Activated CD4-positive, alpha-beta T cell treated with anti-CD3 and anti-CD28 coated beads, Interleukin-2, amount 10 ng/mL, durations not matched to agents 24 days and 14 days (primary cell): ENCODE data around the gene SON. TPM values are rescaled to one million over a fixed set of nuclear protein-coding genes. Genes with fewer than 3 reads are reported as not detected.
A peak's percentile ranks its signal among the peaks of the same experiment; 100 is the strongest.

ENCODE experiments used
- DNase-seq: peaks from one replicate; pipeline ENCODE4 v3.0.0; 2022
- H3K27ac Mint-ChIP-seq: one replicate; pipeline ENCODE4 v1.8.0; 2022; ENCODE audit warnings: mild to moderate bottlenecking, mixed read lengths
- H3K27me3 Mint-ChIP-seq: one replicate; pipeline ENCODE4 v1.8.0; 2022; ENCODE audit warnings: mixed read lengths
- H3K36me3 Mint-ChIP-seq: one replicate; pipeline ENCODE4 v1.8.0; 2022; ENCODE audit warnings: low read depth, mild to moderate bottlenecking, mixed read lengths
- H3K4me1 Mint-ChIP-seq: one replicate; pipeline ENCODE4 v1.8.0; 2021; ENCODE audit warnings: mixed read lengths
- H3K4me3 Mint-ChIP-seq: one replicate; pipeline ENCODE4 v1.8.0; 2022; ENCODE audit warnings: mild to moderate bottlenecking, moderate library complexity, mixed read lengths
- H3K9me3 Mint-ChIP-seq: one replicate; pipeline ENCODE4 v1.8.0; 2021; ENCODE audit warnings: mixed read lengths
- intact Hi-C: fragments of 100-400 bp; cut with micrococcal nuclease; formaldehyde crosslinking; loops from one replicate; pipeline ENCODE4 v1.15.1; 2023
- total RNA-seq: library from RNA; stranded (reverse); gene quantifications from 2 replicates; pipeline ENCODE4 v1.2.3, GENCODE V29; 2022

SON gene
- total RNA-seq, 1 donor from 2014 or later = 363 TPM

DNA sequence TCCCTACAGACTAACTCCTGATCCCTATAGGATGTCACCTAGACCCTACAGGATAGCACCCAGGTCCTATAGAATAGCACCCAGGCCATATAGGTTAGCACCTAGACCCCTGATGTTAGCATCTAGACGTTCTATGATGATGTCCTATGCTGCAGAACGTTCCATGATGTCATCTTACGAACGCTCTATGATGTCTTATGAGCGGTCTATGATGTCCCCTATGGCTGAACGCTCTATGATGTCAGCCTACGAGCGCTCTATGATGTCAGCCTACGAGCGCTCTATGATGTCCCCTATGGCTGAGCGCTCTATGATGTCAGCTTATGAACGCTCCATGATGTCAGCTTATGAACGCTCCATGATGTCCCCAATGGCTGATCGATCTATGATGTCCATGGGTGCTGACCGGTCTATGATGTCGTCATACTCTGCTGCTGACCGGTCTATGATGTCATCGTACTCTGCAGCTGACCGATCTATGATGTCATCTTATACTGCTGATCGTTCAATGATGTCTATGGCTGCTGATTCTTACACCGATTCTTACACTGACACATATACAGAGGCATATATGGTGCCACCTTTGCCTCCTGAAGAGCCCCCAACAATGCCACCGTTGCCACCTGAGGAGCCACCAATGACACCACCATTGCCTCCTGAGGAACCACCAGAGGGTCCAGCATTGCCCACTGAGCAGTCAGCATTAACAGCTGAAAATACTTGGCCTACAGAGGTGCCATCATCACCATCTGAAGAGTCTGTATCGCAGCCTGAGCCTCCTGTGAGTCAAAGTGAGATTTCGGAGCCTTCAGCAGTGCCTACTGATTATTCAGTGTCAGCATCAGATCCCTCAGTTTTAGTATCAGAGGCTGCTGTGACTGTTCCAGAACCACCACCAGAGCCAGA is 9.5 kb downstream of the SON start:
- Mint-ChIP-seq H3K27ac (no peak overlapping the region), H3K4me3 (no peak overlapping the region), H3K27me3 (no peaks in the 10 kb centered on the region), H3K9me3 (no peaks in the 10 kb centered on the region), H3K36me3 (peaks cover 79% of the 10 kb centered on the region), H3K4me1 (peaks cover 36% of the 10 kb centered on the region)
- intact Hi-C loops = no loop called here
- DNase-seq = no peak

DNA sequence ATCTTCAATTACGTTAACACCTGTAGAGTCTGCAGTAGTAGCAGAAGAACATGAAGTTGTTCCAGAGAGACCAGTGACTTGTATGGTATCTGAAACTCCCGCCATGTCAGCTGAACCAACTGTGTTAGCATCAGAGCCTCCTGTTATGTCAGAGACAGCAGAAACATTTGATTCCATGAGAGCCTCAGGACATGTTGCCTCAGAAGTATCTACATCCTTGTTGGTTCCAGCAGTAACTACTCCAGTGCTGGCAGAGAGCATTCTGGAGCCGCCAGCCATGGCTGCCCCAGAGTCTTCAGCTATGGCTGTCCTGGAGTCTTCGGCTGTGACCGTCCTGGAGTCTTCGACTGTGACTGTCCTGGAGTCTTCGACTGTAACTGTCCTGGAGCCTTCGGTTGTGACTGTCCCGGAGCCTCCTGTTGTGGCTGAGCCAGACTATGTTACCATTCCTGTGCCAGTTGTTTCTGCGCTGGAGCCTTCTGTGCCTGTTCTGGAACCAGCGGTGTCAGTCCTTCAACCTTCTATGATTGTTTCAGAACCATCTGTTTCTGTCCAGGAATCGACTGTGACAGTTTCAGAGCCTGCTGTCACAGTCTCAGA is 10.3 kb downstream of the SON start:
- peaks cover 36% of the 10 kb centered on the region for H3K4me1 Mint-ChIP-seq
- intact Hi-C loops = no loop called here
- DNase-seq = no peak
- H3K27ac Mint-ChIP-seq = no peak overlapping the region
- H3K9me3 Mint-ChIP-seq = no peaks in the 10 kb centered on the region
- H3K4me3 Mint-ChIP-seq = no peak overlapping the region
- peaks cover 85% of the 10 kb centered on the region for H3K36me3 Mint-ChIP-seq
- H3K27me3 Mint-ChIP-seq = no peaks in the 10 kb centered on the region

DNA sequence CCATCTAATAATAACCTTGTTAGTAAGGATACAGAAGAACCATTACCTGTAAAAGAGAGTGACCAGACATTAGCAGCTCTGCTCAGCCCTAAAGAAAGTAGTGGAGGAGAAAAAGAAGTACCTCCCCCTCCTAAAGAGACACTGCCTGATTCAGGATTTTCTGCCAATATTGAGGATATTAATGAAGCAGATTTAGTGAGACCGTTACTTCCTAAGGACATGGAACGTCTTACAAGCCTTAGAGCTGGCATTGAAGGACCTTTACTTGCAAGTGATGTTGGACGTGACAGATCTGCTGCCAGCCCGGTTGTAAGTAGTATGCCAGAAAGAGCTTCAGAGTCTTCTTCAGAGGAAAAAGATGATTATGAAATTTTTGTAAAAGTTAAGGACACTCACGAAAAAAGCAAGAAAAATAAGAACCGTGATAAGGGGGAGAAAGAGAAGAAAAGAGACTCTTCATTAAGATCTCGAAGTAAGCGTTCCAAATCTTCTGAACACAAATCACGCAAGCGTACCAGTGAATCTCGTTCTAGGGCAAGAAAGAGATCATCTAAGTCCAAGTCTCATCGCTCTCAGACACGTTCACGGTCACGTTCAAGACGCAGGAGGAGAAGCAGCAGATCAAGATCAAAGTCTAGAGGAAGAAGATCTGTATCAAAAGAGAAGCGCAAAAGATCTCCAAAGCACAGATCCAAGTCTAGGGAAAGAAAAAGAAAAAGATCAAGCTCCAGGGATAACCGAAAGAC is 11.6 kb downstream of the SON start:
- H3K27ac Mint-ChIP-seq = peak overlapping the region; percentile 12
- peaks cover 84% of the 10 kb centered on the region for H3K36me3 Mint-ChIP-seq
- peak overlapping the region; percentile 38 for H3K4me3 Mint-ChIP-seq
- no peaks in the 10 kb centered on the region for H3K9me3 Mint-ChIP-seq
- peaks cover 38% of the 10 kb centered on the region for H3K4me1 Mint-ChIP-seq
- no peaks in the 10 kb centered on the region for H3K27me3 Mint-ChIP-seq
- intact Hi-C loops = no loop called here
- no peak for DNase-seq

DNA sequence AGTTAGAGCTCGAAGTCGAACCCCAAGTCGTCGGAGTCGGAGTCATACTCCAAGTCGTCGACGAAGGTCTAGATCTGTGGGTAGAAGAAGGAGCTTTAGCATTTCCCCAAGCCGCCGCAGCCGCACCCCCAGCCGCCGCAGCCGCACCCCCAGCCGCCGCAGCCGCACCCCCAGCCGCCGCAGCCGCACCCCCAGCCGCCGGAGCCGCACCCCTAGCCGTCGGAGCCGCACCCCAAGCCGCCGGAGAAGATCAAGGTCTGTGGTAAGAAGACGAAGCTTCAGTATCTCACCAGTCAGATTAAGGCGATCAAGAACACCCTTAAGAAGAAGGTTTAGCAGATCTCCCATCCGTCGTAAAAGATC is 12.1 kb downstream of the SON start:
- H3K9me3 Mint-ChIP-seq = no peaks in the 10 kb centered on the region
- H3K27ac Mint-ChIP-seq = no peak overlapping the region
- H3K4me3 Mint-ChIP-seq = no peak overlapping the region
- peaks cover 36% of the 10 kb centered on the region for H3K4me1 Mint-ChIP-seq
- H3K27me3 Mint-ChIP-seq = no peaks in the 10 kb centered on the region
- peaks cover 84% of the 10 kb centered on the region for H3K36me3 Mint-ChIP-seq
- intact Hi-C loops = no loop called here
- DNase-seq = no peak

DNA sequence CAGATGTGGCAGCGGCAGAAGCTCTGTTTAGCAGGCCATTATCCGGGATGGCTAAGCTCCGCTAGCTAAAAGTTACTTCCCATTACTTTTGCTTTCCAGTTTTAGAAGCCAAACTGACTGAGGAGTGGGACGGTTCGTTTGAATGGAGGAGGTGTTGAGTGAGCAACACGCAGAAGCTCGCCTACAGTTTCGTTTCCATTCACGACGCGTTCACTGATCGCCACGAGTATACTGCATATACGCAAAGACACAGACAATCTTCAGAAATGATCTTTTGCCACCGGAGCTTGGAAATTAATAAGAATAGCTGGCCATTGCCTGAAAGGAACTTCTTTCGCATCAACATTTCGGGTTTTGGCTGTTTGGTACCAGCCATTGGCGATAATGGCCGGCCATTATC is 14.6 kb downstream of the SON start:
- Mint-ChIP-seq H3K4me1 (peaks cover 42% of the 10 kb centered on the region), H3K27ac (no peak overlapping the region), H3K36me3 (peaks cover 87% of the 10 kb centered on the region), H3K27me3 (no peaks in the 10 kb centered on the region), H3K4me3 (no peak overlapping the region), H3K9me3 (no peaks in the 10 kb centered on the region)
- intact Hi-C loops = no loop called here
- no peak for DNase-seq

DNA sequence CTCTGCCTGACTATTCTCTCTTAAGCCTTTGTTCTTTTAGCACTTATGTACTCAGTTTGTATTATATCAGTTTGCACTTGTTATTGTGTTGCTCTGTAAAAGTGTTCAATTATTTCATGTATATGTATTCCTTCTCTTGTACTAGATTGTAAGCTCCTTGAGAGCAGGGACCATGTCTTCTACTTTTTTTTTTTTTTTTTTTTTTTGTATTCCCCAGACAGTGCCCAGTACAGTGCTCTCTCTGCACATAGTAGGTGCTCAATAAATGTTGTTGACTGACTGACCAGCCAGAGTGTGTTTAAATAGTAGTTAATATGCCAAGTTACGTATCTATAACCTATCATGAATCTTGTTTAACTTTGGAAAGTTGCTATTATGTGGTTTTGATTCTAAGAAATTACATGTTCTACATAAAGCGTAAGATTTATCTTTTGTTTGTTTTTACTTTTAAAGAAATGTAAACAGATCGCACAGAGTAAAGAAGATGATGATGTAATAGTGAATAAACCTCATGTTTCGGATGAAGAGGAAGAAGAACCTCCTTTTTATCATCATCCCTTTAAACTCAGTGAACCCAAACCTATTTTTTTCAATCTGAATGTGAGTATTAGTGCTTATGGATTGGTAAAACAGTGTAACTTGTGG is 16.1 kb downstream of the SON start:
- no peaks in the 10 kb centered on the region for H3K27me3 Mint-ChIP-seq
- H3K4me3 Mint-ChIP-seq = no peak overlapping the region
- H3K4me1 Mint-ChIP-seq = peaks cover 42% of the 10 kb centered on the region
- DNase-seq = no peak
- H3K27ac Mint-ChIP-seq = no peak overlapping the region
- intact Hi-C loops = no loop called here
- H3K36me3 Mint-ChIP-seq = peaks cover 81% of the 10 kb centered on the region
- no peaks in the 10 kb centered on the region for H3K9me3 Mint-ChIP-seq

DNA sequence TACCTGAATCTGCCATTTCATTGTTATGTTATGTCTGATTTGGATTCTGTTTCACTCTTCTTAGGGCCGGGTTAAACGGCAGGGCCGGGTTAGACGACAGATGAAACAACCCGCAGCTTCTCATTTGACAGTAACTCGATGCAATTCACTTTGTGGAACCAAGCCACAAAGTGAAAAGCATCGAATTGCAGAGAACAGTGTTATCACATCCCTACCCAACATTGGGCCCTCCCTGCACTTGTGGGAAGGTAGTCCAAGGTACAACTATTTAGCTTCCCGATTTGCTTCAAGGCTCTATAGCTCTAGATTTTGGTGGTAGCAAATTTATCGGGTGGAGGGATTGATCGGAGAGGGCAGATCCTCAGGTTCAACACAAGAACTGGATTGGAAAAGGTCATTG is 17.0 kb downstream of the SON start:
- Mint-ChIP-seq H3K9me3 (no peaks in the 10 kb centered on the region), H3K36me3 (peaks cover 74% of the 10 kb centered on the region), H3K27ac (no peak overlapping the region), H3K4me3 (no peak overlapping the region), H3K4me1 (peaks cover 33% of the 10 kb centered on the region), H3K27me3 (no peaks in the 10 kb centered on the region)
- intact Hi-C loops = no loop called here
- no peak for DNase-seq

DNA sequence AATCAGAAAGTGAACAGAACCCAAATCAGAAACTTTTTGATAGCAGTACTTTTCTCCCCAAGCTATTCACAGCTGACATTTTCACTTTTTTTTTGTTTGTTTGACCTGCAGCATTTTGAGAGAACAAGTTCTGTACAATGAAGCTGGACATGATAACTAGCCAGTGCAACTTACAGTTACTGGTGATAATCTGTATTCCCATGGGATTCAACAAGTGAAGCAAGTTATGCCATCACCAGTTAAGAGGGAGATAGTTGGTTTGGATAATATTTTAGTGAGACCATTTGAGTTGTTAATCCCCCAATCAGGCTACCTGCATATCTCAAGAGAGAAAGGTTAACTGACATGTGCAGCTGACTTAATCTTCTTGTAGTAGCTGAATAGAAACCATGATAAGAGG is 18.1 kb downstream of the SON start:
- H3K9me3 Mint-ChIP-seq = no peaks in the 10 kb centered on the region

DNA sequence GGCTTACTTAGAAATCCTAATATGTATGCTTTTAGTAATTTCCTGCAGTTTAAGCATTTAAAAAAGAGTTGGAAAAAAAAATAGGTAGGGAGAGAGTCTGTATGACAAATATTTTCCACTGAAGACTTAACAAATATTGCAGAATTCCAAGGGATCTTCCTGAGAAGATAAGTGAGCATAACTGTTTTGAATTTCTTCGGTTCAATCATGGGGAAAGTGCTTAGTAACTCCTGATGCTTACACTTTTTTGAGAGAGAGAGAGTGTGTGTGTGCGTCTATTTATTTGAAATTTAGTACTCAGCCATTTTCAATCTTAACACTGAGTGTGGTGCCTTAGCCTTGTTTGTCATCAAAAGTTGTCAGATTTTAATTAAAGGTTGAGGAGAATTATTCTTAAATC is 18.5 kb downstream of the SON start:
- Mint-ChIP-seq H3K27me3 (no peaks in the 10 kb centered on the region), H3K36me3 (peaks cover 62% of the 10 kb centered on the region), H3K27ac (peak overlapping the region; percentile 51), H3K4me3 (no peak overlapping the region), H3K9me3 (no peaks in the 10 kb centered on the region), H3K4me1 (peaks cover 25% of the 10 kb centered on the region)
- DNase-seq = no peak
- intact Hi-C loops = no loop called here

More for the DNA sequence above, 18.1 kb downstream of the SON start:
- H3K27ac Mint-ChIP-seq = peak overlapping the region; percentile 40
- H3K36me3 Mint-ChIP-seq = peaks cover 65% of the 10 kb centered on the region
- no peak for DNase-seq
- H3K27me3 Mint-ChIP-seq = no peaks in the 10 kb centered on the region
- H3K4me1 Mint-ChIP-seq = peaks cover 27% of the 10 kb centered on the region
- no peak overlapping the region for H3K4me3 Mint-ChIP-seq
- intact Hi-C loops = no loop called here

DNA sequence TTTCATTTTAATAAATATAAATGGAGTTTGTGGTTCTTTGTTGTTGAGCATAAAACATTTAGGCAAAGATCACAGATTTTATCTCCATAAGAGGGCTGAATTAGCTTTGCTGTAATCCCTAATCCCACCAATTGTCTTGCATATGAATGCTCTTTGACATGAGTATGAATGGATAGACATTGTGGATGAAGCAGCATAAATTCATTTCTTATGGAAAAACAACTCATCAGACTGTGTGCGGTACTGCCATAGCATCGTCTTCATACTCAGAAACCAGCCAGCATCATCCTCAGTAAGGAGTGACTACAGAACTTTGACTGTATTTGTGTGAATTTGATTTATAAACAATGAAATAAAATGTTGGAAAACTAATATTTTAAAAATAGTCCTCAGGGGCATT is 19.6 kb downstream of the SON start:
- peaks cover 20% of the 10 kb centered on the region for H3K4me1 Mint-ChIP-seq

DNA sequence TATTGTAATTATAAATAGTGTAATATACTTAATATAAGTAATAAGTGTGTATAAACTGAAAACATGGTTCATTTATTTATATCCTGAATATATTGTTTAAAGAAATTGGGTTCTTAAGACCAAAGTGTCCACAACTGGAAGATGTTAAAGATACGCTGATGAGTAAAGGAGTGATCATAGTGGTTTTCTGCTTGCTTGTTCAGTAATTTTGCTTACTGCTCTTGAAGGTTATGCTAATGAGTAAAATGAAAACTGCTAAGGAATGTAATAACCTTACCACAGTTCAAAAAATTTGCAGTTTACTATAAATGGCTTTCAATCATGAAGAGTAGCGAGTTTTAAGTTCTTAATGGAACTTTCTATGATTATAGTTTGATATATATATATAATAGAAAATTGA is 23.7 kb downstream of the SON start:
- Mint-ChIP-seq H3K27ac (no peak overlapping the region), H3K4me3 (no peak overlapping the region), H3K36me3 (peaks cover 43% of the 10 kb centered on the region), H3K27me3 (no peaks in the 10 kb centered on the region), H3K4me1 (peaks cover 18% of the 10 kb centered on the region), H3K9me3 (no peaks in the 10 kb centered on the region)
- intact Hi-C loops = no loop called here
- no peak for DNase-seq

More for the DNA sequence above, 19.6 kb downstream of the SON start:
- intact Hi-C loops = no loop called here
- peaks cover 56% of the 10 kb centered on the region for H3K36me3 Mint-ChIP-seq
- H3K27ac Mint-ChIP-seq = no peak overlapping the region
- no peak for DNase-seq
- no peaks in the 10 kb centered on the region for H3K27me3 Mint-ChIP-seq
- no peaks in the 10 kb centered on the region for H3K9me3 Mint-ChIP-seq
- H3K4me3 Mint-ChIP-seq = no peak overlapping the region

DNA sequence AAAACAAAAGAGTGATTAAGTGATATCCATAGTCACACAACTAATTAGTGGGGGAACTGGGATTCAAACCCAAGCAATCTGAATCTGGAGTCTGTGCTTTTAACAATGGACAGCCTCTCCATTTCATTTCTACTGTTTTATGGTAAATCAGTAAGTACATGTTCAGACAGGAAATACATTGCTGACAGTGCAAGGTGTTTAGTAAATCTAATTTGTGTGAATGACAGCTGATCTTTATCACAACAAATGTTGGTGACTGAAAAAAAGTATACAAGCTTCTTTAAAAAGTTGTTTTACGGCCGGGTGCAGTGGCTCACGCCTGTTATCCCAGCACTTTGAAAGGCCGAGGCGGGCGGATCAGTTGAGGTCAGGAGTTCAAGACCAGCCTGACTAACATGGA is 25.1 kb downstream of the SON start:
- Mint-ChIP-seq H3K4me1 (peaks cover 16% of the 10 kb centered on the region), H3K36me3 (peaks cover 45% of the 10 kb centered on the region)
- intact Hi-C loops = no loop called here

DNA sequence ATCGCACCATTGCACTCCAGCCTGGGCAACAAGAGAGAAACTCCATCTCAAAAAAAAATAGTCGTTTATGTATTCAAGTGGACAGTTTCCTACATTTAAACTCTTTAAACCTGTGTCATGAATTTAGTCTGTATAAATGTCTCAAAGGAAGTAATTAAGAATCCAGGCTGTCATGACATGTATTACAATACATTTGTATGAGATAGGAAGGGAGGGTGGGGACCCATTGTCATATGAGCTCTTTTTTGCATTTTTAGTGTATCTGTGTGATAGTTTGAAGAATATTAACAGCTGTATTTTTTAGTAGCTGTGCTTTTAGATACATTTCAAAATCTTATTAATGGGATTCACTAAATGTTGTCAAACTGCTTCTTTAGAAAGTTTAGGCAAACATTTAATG is 25.6 kb downstream of the SON start:
- H3K27ac Mint-ChIP-seq = no peak overlapping the region
- intact Hi-C loops = no loop called here
- H3K4me1 Mint-ChIP-seq = peaks cover 16% of the 10 kb centered on the region
- no peaks in the 10 kb centered on the region for H3K9me3 Mint-ChIP-seq
- H3K36me3 Mint-ChIP-seq = peaks cover 46% of the 10 kb centered on the region
- H3K27me3 Mint-ChIP-seq = no peaks in the 10 kb centered on the region
- H3K4me3 Mint-ChIP-seq = no peak overlapping the region
- DNase-seq = no peak

More for the DNA sequence above, 25.1 kb downstream of the SON start:
- no peak overlapping the region for H3K4me3 Mint-ChIP-seq
- no peaks in the 10 kb centered on the region for H3K9me3 Mint-ChIP-seq
- DNase-seq = no peak
- H3K27me3 Mint-ChIP-seq = no peaks in the 10 kb centered on the region
- H3K27ac Mint-ChIP-seq = peak overlapping the region; percentile 51

DNA sequence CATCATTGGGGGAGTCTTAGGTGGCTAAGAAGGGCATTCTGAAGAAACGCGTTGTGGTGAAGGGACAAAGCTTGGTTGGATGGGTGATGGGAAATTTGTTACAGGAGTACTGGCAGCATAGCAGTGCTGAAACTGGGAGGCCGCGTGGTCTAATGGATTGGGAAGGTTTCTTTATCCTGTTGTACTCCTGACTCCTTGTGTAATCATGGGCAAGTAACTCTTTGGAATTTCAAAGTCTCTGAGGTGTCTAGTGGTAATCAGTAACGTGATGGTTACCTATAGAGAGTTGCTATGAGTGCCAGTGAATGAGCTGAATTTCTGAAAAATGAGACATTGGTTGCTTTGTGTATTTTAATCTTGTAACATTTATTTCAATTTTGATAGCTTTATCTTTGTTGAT is 27.2 kb downstream of the SON start:
- Mint-ChIP-seq H3K27ac (peak overlapping the region; percentile 54), H3K27me3 (no peaks in the 10 kb centered on the region), H3K4me1 (peaks cover 16% of the 10 kb centered on the region), H3K36me3 (peaks cover 50% of the 10 kb centered on the region), H3K4me3 (no peak overlapping the region), H3K9me3 (no peaks in the 10 kb centered on the region)
- no peak for DNase-seq
- intact Hi-C loops = no loop called here
